ENCODE measurements around the gene CD300H.

GRCh38 chr17:74561586-74561985 lies 5.7 kb downstream of the CD300H start:
- TF ChIP-seq CTCF (conservative IDR thresholded peaks at IDR 0.05 in 1 of 2, IDR thresholded peaks at IDR 0.05 in 1 of 2; ENCODE audit: extremely low read depth in 1 of 2, insufficient read depth in 1 of 2, low read depth in 1 of 2, low read length in 2 of 2): no peak
- TF ChIP-seq EZH2 (IDR thresholded peaks at IDR 0.05; ENCODE audit: borderline replicate concordance, low read length): no peak

Measured in mammary epithelial cell (primary cell).